HG03442 (cell line): ENCODE results near the gene PCDHB11.
"Not testable (repeated sequence)": the region's sequence is repeated elsewhere in the genome, so short reads cannot be mapped to it uniquely, and the experiment has no call there.

ENCODE experiments used
- ATAC-seq: cut with Tn5 transposase; IDR thresholded peaks from one replicate; pipeline ENCODE4 v1.9.1; 2021; ENCODE audit warnings: mild to moderate bottlenecking, moderate library complexity; ENCODE audit not compliant: unreplicated experiment

PCDHB11 gene

GRCh38 chr5:141184117-141184855 lies 15.1 kb upstream of the PCDHB11 start:
- ATAC-seq, result not testable (repeated sequence)

GRCh38 chr5:141186897-141187512 lies 12.4 kb upstream of the PCDHB11 start, which contains the start of gene PCDHB9:
PCDHB9 (plus strand) TSS chr5:141187161; CDS start chr5:141187319, 158 bp downstream.
- ATAC-seq, result no peak

GRCh38 chr5:141188682-141189081 lies 10.7 kb upstream of the PCDHB11 start:
- not testable (repeated sequence) for ATAC-seq

- not testable (repeated sequence) for ATAC-seq
Observed at GRCh38 chr5:141189131-141189530, 10.3 kb upstream of the PCDHB11 start.

GRCh38 chr5:141192110-141192725 lies 7.2 kb upstream of the PCDHB11 start, which contains the start of gene PCDHB10:
PCDHB10 (plus strand) TSS chr5:141192353; CDS start chr5:141192553, 200 bp downstream.
- ATAC-seq, result no peak

- ATAC-seq, result not testable (repeated sequence)
Observed at GRCh38 chr5:141194332-141194731, 5.1 kb upstream of the PCDHB11 start.

GRCh38 chr5:141196363-141196762 lies 3.1 kb upstream of the PCDHB11 start:
- no peak for ATAC-seq

GRCh38 chr5:141201126-141201525 lies 1.7 kb downstream of the PCDHB11 start:
- ATAC-seq, result not testable (repeated sequence)

- not testable (repeated sequence) for ATAC-seq
Observed at GRCh38 chr5:141201646-141202045, 2.2 kb downstream of the PCDHB11 start.

- no peak for ATAC-seq
Observed at GRCh38 chr5:141208478-141208877, 9.1 kb downstream of the PCDHB11 start, which contains the start of gene PCDHB12. PCDHB12 (plus strand) TSS chr5:141208719; CDS start chr5:141208908, 189 bp downstream.

GRCh38 chr5:141210281-141210680 lies 10.9 kb downstream of the PCDHB11 start:
- ATAC-seq, result not testable (repeated sequence)

- ATAC-seq, result not testable (repeated sequence)
Observed at GRCh38 chr5:141210849-141211248, 11.4 kb downstream of the PCDHB11 start.

- not testable (repeated sequence) for ATAC-seq
Observed at GRCh38 chr5:141213656-141214339, 14.4 kb downstream of the PCDHB11 start, which contains the start of gene PCDHB13. PCDHB13 (plus strand) TSS chr5:141213919; CDS start chr5:141214124, 205 bp downstream.

- ATAC-seq, result not testable (repeated sequence)
Observed at GRCh38 chr5:141214583-141214982, 15.2 kb downstream of the PCDHB11 start.

- not testable (repeated sequence) for ATAC-seq
Observed at GRCh38 chr5:141215504-141215903, 16.1 kb downstream of the PCDHB11 start.

GRCh38 chr5:141216035-141216434 lies 16.6 kb downstream of the PCDHB11 start:
- ATAC-seq, result not testable (repeated sequence)

- ATAC-seq, result no peak
Observed at GRCh38 chr5:141223112-141223783, 23.8 kb downstream of the PCDHB11 start, which contains the start of gene PCDHB14. PCDHB14 (plus strand) TSS chr5:141223343; CDS start chr5:141223506, 163 bp downstream.

GRCh38 chr5:141224844-141225243 lies 25.4 kb downstream of the PCDHB11 start:
- not testable (repeated sequence) for ATAC-seq

- ATAC-seq, result not testable (repeated sequence)
Observed at GRCh38 chr5:141225421-141225820, 26.0 kb downstream of the PCDHB11 start.

GRCh38 chr5:141234109-141234667 lies 34.8 kb downstream of the PCDHB11 start:
- no peak for ATAC-seq
